Dermis microvascular lymphatic vessel endothelial cell (primary cell): ENCODE measurements around the gene FADD. TPM values are rescaled to one million over a fixed set of nuclear protein-coding genes. Genes with fewer than 3 reads are reported as not detected.

ENCODE experiments used
- DNase-seq, 2 donors: peaks; one replicate each; pipeline versions ENCODE4 v3.0.0 to v3.0.0-alpha.2; 2010; ENCODE audit warnings: low read depth in 2 of 2
- total RNA-seq: library from RNA; depleted of rRNA; stranded (reverse); fragments of >200 nt; gene quantifications from 2 replicates; pipeline ENCODE4 v1.2.1, GENCODE V29; 2014

The FADD gene
- total RNA-seq, 1 donor from 2014 or later: 44.4 TPM

DNA sequence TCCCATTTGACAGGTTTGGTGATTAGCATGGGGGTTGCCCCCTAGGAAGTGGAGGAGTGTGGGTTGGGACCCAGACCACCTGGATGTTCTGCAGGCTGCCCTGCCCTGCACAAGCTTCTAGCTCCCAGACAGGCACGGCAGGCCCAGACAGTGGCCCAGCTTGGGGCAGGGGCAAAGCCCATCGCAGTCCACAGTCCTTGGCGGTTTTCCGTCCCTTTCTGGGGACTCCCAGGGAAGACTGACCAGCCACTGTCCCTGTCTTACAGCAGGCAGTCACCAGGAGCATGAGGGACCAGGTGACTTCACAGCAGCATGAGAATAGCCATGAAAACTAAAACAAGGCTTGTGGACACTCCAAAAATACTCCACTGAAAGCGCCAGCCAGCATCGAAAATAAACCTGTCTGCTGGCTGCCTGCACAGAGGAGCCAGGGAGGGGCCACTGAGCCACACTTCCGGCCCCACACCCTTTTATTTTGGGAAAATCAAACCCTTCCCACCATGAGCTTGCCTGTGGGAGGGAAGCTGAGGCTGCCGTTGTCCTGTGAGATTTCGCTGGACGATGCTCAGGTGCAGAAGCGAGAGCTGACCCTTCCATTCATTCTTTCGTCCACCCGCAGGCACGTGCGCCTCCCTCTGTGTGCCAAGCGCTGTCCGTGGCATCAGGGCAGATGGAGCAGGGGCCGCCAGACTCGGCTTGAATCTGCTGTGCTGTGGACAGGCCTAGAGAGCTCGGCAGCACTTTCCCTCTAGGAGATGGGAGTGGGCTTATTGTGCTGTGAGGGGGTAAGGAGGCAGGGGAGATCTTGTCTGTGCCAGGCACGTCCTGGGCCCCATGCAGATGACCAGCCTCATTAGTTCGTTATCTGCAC, 28.0 kb downstream of the FADD start:
- DNase-seq: no peak

- no peak for DNase-seq
These were observed 29.9 kb downstream of the FADD start for GRCh38 chr11:70233034-70233433.

- DNase-seq: peak in 1 of 2 donors; percentile 86
These were observed 30.4 kb downstream of the FADD start for GRCh38 chr11:70233511-70233934.

DNA sequence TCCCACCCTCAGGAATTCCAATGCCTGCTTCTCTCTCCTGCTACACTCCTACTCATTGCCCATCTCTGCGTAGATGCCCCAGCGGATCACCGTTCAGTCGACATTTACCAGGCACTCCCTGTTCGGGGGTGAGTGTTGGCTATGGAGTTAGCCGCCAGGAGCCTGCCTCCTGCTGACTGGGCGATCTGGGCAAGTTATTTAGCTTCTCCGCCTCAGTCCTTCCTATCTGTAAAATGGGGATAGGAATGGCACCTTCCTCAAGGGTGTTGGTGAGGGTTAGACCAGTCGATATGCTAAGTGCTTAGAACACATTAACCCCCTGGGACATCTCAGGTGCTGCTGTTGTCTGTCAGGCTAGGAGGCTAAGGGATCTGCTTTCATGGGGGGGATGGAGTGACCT, 30.9 kb downstream of the FADD start:
- DNase-seq: no peak

DNA sequence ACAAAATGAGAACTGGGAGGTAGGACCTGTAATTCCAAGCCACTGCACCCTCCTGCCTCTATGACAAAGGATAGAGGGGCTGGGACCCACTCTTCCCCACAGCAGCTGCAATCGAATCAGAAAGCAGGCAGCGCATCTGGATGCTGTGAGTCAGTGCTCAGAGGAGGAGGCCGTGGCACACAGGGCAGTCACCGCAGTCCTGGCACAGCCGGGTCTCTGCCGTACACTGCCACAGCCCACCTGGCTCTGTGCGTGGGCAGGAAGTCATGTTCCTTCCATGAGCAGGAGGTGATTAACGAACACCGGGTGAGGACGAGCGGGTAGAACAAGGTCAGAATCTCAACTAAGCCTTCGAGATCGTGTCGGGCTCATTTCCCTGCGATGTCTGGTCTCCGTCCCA, 37.2 kb downstream of the FADD start:
- no peak for DNase-seq

DNA sequence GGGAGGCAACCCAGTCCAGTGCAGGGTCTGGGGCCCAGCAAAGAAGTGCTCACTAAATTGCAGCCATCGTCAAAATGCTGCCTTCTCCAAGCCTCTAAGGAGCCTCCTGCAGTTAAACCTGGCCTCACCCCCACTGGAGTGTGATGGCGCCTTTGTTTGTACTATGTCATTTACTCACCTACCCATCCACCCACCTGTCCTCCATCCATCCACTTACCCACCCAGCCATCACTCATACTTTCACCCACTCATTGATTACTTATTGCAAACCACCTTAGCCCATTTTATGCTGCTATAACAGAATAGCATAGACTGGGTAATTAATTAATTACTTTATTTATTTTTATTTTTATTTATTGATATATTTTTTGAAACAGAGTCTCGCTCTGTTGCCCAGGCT, 38.6 kb downstream of the FADD start:
- no peak for DNase-seq

GRCh38 chr11:70242885-70243284, 39.8 kb downstream of the FADD start:
- DNase-seq: no peak

DNA sequence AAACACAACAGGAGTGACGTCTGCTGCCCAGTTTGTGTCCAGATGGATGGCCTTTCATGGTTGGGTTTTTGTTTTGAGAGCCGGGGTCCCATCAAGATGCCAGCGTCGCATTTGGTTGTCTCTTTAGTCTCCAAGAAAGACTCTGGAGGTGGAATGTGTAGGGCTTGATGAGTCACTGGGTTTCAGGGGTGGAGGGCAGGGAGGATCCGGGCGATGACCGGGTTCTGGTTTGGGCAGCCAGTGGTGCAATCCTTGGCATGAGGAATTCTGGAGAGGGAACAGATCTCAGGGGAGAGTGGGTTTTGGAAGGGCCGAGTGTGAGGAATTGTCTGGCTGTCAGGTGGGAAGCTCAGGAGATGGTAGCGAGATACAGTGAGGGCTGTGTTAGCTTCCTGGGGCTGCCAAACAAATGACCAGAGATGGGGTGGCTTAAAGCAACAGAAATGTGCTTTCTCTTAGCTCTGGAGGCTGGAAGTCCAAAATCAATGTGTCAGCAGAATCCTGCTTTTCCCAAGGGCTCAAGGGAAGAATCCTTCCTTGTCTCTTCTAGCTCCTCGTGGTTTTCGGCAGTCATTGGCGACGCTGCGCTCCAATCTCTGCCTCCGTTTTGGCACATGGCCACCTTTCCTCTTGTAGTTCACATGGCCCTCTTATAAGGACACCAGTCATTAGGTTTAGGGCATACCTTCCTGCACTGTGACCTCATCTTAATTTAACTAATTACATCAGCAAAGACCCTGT, 41.0 kb downstream of the FADD start:
- no peak for DNase-seq

DNA sequence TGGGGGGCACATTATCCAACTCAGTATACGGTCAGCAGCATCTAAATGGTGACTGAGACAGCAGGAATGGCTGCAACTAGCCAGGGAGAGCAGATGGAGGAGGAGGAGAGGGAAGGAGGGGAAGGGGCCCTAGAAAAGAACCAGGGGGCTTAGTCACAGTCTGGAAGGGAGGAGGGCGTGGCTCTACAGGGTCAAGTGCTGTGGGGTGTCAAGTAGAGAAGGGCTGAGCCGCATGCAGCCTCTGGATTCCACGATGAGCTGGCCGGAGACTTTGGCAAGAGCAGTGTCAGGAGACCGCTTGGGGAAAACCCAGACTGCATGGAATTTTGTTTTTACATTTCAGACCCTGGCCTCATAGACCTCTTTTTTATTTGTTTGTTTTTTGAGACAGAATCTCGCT, 41.6 kb downstream of the FADD start:
- peak in 1 of 2 donors; percentile 25 for DNase-seq

GRCh38 chr11:70246196-70246595, 43.1 kb downstream of the FADD start:
- no peak for DNase-seq

DNA sequence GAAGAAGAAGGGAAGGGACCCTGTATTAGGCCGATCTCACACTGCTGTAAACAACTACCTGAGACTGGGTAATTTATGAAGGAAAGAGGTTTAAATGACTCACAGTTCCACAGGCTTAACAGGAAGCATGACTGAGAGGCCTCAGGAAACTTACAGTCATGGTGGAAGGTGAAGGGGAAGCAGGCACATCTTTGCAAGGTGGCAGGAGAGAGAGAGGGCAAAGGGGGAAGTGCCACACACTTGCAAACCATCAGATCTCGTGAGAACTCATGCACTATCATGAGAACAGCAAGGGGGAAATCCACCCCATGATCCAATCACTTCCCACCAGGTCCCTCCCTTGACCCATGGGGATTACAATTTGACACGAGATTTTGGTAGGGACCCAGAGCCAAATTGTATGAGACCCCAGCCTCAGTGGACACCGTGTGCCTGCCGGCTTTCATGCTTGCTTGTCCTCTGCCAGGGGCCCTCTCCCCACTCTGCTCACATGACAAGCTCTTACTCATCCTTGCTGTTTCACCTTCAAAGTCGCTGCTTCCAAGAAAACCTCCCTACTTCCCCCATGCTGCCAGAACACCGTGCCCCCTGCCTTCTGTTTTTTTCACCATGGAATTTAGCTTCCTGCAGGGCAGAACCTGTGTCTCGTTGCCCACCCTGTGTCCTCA, 44.1 kb downstream of the FADD start:
- DNase-seq: no peak

- DNase-seq: no peak
These were observed 44.6 kb downstream of the FADD start for GRCh38 chr11:70247710-70248072.

- no peak for DNase-seq
These were observed 48.0 kb downstream of the FADD start for GRCh38 chr11:70250876-70251658.

DNA sequence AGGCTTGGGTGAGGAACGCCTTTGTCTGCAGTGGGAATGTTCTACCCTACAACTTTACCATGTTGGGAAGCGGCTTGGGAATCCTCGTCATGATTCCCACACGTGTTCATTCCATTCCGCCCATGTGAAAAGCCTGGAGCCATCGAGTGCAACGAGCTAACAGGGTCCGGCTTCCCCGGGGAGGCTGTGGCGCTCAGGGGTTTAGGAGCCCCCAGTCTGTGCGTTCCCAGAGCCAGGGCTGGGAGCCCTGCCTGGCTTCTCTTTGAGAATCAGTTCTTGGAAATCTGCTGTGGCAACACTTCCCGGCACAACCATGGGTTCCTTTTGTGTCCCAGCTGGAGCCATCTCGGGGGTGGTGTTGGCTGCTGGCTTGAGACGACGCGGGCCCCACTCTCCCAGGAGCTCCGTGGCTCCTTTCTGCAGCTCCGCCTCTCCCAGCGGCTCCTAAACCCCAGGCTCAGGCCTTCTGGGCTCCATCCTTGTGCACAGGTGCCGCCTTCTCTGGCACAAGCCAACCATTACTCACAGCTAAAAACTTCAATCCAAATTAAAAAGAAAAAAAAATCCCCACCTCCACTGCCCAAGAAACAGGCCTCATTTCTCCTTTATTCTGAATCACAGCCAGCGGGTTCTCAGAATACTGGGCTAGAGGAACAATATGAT, 48.7 kb downstream of the FADD start:
- DNase-seq: no peak

DNA sequence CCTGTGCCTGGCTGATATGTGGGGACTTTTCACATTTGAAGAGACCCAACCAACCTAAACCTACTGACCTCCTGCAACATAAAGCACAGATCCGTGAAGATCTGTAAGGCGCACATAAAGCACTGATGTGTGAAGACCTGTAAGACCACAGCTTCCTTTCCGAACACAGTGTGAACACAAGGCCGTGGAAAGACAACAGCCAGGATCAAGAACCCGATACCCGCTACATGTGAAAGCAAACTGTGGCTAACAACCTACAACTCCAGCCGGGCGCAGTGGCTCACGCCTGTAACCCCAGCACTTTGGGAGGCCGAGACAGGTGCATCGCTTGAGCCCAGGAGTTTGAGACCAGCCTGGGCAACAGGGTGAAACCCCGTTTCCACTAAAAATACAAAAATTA, 49.7 kb downstream of the FADD start:
- DNase-seq: no peak

- no peak for DNase-seq
These were observed 52.5 kb downstream of the FADD start for GRCh38 chr11:70255477-70256116.
